Colon (tissue), 2 donors: ENCODE measurements around the gene CDC14B.

ENCODE experiments used
- FAIRE-seq: peaks from 2 replicates; lab custom pipeline; 2012; peaks lifted over from hg19 to GRCh38; lab: Jason Lieb, UNC
- donor health status: control.
- donor health status: control.

The CDC14B gene

DNA sequence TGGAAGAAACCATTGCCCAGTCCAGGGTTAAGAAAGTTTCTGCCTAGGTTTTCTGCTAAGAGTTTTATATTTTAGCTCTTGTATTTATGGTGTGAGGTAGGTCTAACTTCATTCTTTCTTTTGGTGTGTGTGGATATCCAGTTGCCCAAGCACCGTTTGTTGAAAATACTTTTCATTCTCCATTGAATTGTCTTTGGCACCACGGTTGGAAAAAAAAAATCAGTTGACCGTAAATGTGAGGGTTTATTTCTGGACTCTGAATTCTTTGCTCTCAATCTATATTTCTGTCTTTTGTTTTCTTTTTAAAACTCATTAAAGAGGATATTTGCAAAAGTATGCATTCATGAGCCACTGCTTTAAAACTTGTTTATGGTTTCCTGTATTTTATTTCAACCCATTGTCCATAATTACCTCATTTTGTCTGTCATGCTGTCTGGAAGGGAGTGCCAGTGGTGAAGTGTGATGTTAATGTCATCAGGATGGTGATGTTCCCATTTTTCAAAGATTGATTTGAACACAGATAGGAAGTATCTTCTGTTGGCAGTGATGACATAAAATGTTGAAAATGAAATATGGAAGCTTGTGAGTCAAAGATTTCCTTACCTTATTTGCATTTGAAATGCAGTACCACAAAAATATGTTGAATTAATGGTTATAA, 135.8 kb downstream of the CDC14B start:
- FAIRE-seq = no peak

DNA sequence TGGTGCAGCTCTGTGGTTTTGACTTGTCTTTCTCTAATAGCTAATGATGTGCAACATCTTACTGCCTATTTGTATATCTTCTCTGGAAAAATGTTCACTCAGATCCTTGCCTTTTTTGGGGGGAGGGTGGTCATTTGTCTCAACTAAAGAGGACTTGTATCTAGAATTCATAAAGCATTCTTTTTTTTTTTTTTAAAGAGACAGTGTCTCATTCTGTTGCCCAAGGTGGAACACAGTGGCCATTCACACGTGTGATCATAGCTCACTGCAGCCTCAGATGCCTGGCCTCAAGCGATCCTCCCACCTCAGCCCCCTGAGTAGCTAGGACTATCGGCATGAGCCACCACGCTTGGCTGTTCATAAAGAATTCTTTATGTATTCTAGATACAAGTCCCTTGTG, 136.4 kb downstream of the CDC14B start:
- no peak for FAIRE-seq

DNA sequence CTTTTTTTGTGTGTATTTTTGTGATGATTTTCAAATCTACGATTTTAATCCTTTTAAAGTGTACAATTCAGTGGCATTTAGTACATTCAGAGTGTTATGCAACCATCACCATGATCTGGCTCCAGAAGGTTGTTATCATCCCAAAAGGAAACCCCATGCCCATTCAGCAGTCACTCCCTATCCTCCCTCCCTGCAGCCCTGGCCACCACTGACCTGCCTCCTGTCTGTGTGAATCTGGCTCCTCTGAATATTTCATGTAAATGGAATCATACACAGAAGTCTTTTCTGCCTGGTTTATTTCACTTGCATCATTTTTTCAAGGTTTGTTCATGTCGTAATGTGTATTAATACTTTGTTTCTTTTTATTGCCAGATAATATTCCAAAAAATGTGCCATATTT, 137.2 kb downstream of the CDC14B start:
- no peak for FAIRE-seq

DNA sequence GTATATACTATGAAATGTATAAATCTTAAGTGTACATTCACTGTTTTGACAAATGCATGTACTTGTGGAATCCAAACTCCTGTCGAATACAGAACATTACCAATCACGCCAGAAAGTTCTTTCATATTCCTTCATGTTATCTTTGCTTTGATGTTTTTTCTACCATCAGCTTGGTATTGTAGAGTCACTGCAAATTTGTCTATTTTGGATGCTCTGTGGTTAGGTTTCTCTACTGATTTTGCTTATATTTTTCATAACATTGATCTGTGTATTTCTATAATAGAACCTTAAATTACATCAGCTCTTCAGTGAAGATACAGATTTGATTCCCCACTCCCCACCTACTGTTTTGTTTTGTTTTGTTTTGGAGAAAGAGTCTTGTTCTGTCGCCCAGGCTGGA, 138.9 kb downstream of the CDC14B start:
- no peak for FAIRE-seq

DNA sequence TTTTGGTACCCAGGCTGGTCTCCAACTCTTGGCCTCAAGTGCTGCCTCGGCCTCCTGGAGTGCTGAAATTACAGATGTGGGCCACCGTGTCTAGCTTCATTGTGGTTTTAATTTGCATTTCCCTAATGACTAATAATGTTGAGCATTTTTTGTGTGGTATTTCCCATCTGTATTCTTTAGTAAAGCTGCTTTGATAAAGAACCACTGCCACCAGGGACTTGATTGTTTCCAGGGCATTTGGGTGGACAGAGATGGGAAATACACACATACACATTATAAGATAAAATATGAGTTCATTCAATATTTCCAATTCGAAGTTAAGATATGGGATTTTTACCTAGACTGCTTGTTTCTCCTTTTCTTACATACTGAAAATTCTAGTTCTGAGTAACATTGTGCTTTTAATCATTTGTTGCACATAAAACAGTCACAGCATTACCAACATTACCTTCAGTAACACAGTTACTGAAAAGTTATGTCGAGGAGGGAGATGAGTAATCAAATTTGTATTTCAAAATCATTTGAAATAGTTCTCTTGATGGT, 140.7 kb downstream of the CDC14B start:
- no peak for FAIRE-seq

DNA sequence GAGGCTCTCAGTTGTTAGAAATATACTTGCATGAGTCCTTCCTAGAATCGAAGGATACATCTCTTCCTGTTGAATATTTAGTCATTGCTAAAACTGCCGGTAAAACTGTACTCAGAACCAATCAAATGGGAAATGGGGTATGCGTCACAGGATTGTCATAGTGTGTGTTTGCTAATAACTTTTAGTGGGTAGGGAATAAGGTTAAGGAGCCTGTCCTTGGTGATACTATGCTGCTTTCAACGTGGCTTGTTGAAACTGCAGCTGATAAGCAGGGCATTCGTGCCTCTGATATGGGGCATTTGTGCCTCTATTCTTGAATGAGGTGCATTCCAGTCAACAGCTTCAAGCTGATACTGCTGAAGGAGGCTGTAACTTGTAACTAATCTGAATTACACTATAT, 143.1 kb downstream of the CDC14B start:
- FAIRE-seq = no peak

DNA sequence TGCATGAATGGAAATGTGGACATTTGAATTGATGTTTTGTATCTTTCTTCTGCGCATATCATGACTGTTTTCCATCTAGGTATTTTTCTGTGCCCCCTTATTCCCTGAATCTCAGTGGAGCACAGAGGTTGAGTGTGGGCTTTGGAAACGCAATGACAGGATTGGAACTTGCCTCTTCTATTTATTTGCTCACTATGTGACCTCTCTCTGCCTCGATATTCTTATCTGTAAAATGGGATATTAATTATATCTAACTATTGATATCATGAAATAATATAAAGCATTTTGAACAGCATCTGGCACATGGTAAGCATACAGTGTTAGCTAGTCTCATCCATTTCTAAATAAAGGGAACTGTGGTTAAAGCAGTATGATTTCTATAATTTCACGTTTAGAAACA, 143.6 kb downstream of the CDC14B start:
- no peak for FAIRE-seq

DNA sequence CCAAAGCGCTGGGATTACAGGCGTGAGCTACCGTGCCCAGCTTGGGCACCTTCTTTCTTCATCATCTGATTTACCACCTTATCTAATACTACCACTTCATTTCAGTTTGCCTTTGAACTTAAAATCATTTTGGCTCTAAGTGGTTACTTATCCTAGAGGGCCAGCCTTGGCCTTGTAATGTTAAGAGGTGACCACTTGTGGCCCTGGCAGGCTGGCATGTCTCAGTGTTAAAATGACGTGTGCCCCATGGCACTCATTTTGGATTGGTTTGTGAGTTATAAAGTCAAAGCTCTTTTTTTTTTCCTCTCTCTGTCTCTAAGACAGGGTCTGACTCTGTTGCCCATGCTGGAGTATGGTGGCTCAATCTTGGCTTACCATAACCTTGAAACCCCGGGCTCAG, 151.9 kb downstream of the CDC14B start:
- FAIRE-seq = no peak

DNA sequence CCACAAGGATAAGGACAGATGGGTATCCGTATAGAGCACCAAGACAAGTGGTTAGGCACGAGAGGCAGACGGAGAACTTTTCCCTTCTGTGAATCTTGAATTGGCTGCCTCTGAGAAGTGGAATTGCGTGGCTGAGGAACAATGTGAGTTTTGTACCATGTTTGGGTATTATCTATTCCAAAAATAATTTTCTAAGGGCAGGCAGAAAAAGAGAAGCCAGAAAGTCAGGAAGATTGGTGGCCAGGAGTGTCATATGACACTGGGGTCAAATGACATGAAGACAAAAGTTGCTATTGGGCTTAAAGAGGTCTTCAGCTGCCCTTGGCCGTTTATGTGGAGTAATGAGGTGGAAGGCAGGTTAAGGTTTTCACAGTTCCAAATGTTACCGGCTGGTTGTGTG, 155.2 kb downstream of the CDC14B start:
- FAIRE-seq = no peak

DNA sequence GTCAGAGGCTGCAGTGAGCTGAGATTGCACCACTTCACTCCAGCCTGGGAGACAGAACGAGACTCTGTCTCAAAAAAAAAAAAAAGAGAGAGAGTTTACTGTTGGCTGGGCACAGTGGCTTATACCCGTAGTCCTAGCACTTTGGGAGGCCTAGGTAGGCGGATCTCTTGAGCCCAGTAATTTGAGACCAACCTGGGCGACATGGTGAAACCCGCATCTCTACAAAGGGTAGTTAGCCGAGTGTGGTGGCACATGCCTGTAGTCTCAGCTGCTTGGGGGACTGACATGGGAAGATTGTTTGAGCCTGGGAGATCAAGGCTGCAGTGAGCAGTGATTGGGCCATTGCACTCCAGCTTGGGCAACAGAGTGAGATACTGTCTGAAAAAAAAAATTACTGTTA, 157.1 kb downstream of the CDC14B start:
- FAIRE-seq = no peak

DNA sequence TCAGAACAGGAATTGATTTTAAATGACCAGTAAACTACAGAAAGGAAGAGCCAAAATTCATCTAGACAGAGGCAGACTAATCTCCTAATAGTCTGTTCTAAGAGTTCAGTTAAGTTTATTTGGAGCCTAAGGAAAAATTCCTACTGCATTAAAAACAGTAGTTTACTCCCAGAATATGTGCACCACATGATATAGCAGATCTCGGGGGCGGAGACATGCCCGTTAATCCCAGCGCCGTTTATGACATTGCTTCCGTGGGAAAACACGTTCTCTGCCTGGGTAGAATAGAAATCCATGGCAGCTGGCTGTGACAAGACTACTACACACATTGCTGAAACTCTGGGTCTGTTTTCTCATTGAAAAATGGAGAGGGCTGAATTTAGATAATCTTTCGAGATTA, 158.3 kb downstream of the CDC14B start:
- no peak for FAIRE-seq

DNA sequence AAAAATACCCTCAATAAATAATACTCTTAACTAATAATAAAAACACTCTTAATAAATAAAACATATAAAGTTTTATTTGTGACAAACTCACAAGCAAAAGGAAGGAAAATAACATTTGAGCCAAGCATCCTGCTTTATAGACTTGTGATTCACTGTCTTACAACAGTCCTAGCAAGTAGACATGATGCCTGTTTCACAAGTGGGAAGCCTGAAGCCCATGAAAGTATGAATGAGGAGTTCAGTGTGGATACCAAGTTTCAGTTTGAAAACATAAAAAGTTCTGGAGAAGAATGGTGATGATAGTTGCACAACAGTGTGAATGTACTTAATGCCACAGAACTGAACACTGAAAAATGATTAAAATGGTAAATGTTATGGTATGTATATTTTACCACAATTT, 158.8 kb downstream of the CDC14B start:
- no peak for FAIRE-seq

DNA sequence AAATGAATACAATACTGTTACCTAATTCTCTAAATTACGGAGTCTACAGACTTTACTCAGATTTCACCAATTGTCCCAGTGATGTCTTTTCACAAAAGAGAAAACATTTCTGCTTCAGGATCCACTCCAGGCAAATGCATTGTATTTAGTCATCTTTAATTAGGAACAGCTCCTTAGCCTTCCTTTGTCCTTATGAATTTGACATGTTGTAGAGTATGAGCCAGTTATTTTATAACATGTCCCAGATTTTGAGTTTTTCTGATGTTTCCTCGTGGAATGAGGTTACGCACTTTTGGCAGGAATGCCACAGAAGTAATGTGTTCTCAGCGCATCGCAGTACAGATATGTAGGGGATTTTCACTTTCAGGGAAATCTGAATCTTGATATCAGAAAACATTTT, 159.2 kb downstream of the CDC14B start:
- no peak for FAIRE-seq

DNA sequence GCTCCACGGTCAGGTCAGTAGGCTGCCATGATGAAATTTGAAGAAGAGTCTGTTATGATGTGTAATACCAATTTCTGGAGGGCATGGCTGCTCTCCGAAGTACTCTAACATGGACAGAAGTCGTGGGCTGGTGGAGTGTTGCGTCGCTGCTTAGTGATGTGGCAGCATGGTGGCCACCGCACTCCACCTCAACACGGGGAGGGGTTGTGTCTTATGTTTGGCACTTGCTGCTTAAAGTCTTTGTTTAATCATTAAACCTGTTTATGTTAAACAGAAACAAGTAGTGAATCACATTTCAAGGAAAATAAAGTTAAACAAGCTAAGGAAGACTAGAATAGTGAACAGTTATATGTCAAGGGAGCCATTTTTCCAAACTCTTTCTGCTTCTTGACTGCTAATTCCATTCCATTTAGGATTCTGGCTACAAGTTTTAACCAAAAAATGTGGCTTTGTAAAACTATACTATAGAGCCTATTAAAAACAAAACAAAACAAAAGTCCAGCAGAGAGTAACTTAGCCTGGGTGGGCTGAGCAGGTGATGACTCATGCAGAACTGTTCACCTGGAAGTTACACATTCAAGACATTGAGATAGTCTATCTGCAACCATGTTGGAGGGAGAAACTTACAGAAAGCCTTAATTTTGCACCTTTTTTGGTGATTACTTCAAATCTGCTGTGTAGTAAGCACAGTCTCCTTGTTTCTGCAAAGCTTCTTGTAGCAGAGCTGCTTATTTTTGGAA, 160.2 kb downstream of the CDC14B start:
- no peak for FAIRE-seq

DNA sequence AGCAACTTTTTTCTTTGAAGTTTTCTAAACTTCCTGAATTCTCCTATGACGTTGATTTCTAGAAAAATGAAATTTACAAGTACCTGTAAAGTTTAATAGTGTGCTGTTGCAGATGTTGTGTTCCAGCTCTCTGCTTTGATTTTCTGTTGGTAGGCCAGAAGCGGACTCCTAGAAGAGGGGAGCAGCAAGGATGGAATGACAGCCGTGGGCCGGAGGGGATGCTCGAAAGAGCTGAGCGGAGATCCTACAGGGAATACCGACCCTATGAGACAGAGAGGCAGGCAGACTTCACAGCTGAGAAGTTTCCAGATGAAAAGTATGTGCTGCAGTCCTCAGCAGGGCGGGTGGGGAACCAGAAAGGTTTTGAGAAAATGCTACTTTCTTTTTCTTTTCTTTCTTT, 161.4 kb downstream of the CDC14B start:
- no peak for FAIRE-seq

DNA sequence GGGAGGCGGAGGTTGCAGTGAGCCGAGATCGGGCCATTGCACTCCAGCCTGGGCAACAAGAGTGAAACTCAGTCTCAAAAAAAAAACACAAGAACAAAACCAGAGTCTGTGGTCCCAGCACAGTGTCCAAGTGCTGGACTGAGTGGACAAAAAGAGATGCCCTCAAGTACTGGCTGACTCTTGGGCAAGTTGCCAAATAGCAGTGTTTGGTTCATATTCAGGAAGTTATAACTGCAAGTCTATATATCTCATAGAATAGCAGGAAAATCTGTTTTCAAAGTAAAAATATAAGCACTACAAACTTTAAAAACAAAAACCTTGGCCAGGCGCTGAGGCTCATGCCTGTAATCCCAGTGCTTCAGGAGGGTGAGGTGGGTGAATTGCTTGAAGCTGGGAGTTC, 162.4 kb downstream of the CDC14B start:
- FAIRE-seq = no peak

DNA sequence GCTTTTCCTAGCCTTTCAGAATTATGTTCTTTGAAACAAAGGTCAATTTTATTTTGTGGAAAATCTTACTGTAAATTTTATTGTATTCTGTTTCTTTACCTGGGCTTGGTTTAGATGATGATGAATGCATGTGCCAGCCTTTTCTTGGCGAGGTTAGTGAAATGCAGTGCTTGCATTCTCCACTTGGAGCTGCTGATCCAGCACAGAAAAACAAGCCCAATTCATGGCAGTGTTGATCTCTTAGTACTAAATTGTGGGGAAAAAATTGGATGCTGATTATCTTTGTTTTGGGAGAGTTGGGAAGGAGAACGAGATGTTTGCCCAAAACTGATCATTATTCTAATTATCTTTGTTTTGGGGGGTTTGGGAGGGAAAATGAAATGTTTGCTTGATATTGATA, 166.0 kb downstream of the CDC14B start:
- FAIRE-seq = no peak

DNA sequence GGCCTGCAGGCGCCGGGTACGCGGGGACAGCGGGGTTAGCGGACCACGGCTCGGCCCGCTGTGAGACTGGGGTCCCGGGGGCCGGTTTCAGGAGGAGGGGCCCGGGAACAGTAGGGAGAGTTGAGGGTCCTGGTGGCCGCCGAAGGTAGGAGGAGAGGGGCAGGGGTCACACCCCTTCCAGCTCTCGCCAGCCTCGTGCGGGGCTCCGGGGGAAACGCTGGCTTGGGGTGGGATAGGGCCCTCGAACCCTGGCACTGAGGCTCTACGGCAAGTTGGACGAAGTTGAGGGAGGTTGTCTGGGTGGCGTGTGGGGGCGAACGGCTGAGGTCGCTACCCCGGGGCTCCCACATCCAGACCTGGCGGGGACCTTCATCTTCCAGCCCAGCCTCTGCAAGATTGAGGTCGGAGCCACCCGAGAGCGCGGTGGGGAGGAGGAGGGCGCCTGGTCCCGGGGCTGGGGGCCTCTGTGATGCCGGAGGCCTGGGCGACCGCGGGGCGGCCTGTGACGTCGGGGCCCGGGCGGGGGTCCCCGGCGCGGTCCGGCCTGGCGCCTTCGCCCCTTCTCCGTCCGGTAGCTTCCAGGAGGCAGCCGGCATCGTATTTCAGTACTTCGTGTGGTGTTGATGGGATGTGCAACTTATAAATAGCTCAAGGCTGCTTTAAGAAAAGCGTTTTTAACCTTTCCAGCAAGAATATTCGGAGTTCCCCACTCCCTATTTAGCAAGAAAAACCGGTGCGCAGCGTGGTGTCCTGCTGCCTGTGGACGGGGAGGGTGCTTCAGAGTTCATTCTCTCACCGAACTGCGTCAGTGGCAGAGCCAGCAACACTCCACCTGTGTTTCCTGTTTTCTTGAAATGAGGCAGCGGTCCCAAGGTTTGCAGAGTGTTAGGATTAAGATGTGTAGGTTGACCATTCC, 168.8 kb downstream of the CDC14B start:
- FAIRE-seq = no peak
